HEK293T (cell line): ENCODE results near the gene POLA1.
"Not testable (repeated sequence)": the region's sequence is repeated elsewhere in the genome, so short reads cannot be mapped to it uniquely, and the experiment has no call there.

ENCODE experiments used
- HDGF ChIP-seq: fragments of 450-650 bp; IDR thresholded peaks from 2 replicates; pipeline ENCODE4 v1.6.1; 2017; ENCODE audit warnings: antibody characterized with exemption, borderline replicate concordance
- SP1 ChIP-seq: fragments of 450-650 bp; IDR thresholded peaks from 2 replicates; pipeline ENCODE4 v1.6.1; 2017
- ZNF384 ChIP-seq: fragments of 450-650 bp; IDR thresholded peaks from 2 replicates; pipeline ENCODE4 v1.6.1; 2016

DNA sequence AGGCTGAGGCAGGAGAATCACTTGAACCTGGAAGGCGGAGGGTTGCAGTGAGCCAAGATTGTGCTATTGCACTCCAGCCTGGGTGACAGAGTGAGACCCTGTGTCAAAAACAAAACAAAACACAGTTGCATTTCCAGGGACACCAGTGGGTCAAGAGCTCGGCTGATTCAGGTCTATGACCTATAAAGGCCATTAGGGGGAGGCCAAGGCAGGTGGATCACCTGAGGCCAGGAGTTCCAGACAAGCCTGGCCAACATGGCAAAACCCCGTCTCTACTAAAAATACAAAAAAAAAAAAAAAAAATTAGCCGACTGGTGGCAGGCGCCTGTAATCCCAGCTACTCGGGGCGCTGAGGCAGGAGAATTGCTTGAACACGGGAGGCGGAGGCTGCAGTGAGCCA is 38.0 kb upstream of the POLA1 start:
- TF ChIP-seq ZNF384, SP1, HDGF: not testable (repeated sequence)
